Measurements from ENCODE around the gene BAZ2B. TPM values are rescaled to one million over a fixed set of nuclear protein-coding genes. Genes with fewer than 3 reads are reported as not detected.
A peak's percentile ranks its signal among the peaks of the same experiment; 100 is the strongest.

The BAZ2B gene
- total and polyA plus RNA-seq, 10 donors: 5.6 to 158 (median 86.0) TPM

GRCh38 chr2:159622966-159623365 is 6.6 kb upstream of the BAZ2B start:
- no peak overlapping the region for H3K4me3 ChIP-seq
- 65 to 83% (median 73%) methylated on average over 2 of the region's 2 CpGs for WGBS, 5 donors
- no peaks in the 10 kb centered on the region for H3K27me3 ChIP-seq (replicated peaks in 1 of 7)
- no peak overlapping the region for H3K27ac ChIP-seq
- H3K9me3 ChIP-seq: no peaks in the 10 kb centered on the region
- TF ChIP-seq POLR2A (IDR thresholded peaks at IDR 0.05) (no peak), POLR2AphosphoS5 (IDR thresholded peaks at IDR 0.05) (no peak), CTCF (IDR thresholded peaks at IDR 0.05 in 8 of 11, conservative IDR thresholded peaks at IDR 0.05 in 3 of 11) (no peak)
- no peak for DNase-seq
- H3K4me1 ChIP-seq: peaks cover 0 to 20% (median under 1%) of the 10 kb centered on the region in 6 donors
- no peaks in the 10 kb centered on the region for H3K36me3 ChIP-seq
- intact Hi-C loops (cut with DNase I; ENCODE audit: low total_unique reads): no loop called here

GRCh38 chr2:159620796-159621195 is 4.4 kb upstream of the BAZ2B start:
- no peaks in the 10 kb centered on the region for H3K9me3 ChIP-seq
- TF ChIP-seq POLR2A (IDR thresholded peaks at IDR 0.05): no peak
- TF ChIP-seq POLR2AphosphoS5 (IDR thresholded peaks at IDR 0.05): no peak
- TF ChIP-seq CTCF (IDR thresholded peaks at IDR 0.05 in 8 of 11, conservative IDR thresholded peaks at IDR 0.05 in 3 of 11): no peak
- peaks cover 0 to 41% (median 13%) of the 10 kb centered on the region in 6 donors for H3K4me1 ChIP-seq
- intact Hi-C loops (cut with DNase I; ENCODE audit: low total_unique reads): no loop called here
- no peak overlapping the region for H3K27ac ChIP-seq
- peaks cover 0 to 8% (median 0%) of the 10 kb centered on the region in 7 donors for H3K27me3 ChIP-seq (replicated peaks in 1 of 7)
- no peak for DNase-seq
- no peaks in the 10 kb centered on the region for H3K36me3 ChIP-seq
- 67 to 92% (median 78%) methylated on average over 2 of the region's 2 CpGs for WGBS, 5 donors
- H3K4me3 ChIP-seq: no peak overlapping the region

GRCh38 chr2:159617646-159618045 is 1.3 kb upstream of the BAZ2B start:
- H3K36me3 ChIP-seq: no peaks in the 10 kb centered on the region
- 22 to 45% (median 29%) methylated on average over 2 of the region's 2 CpGs for whole genome bisulfite sequencing, 5 donors
- H3K9me3 ChIP-seq: no peaks in the 10 kb centered on the region
- DNase-seq: no peak
- peaks cover 0 to 8% (median 0%) of the 10 kb centered on the region in 7 donors for H3K27me3 ChIP-seq (replicated peaks in 1 of 7)
- peaks cover 0 to 64% (median 24%) of the 10 kb centered on the region in 6 donors for H3K4me1 ChIP-seq
- H3K4me3 ChIP-seq: no peak overlapping the region
- TF ChIP-seq POLR2A (IDR thresholded peaks at IDR 0.05): no peak
- TF ChIP-seq POLR2AphosphoS5 (IDR thresholded peaks at IDR 0.05): no peak
- no peak for TF ChIP-seq CTCF (IDR thresholded peaks at IDR 0.05 in 8 of 11, conservative IDR thresholded peaks at IDR 0.05 in 3 of 11)
- intact Hi-C loops (cut with DNase I; ENCODE audit: low total_unique reads): no loop called here
- H3K27ac ChIP-seq: no peak overlapping the region

- H3K36me3 ChIP-seq: no peaks in the 10 kb centered on the region
- H3K9me3 ChIP-seq: no peaks in the 10 kb centered on the region
- H3K27me3 ChIP-seq (replicated peaks in 1 of 7): peaks cover 0 to 8% (median 0%) of the 10 kb centered on the region in 7 donors
- H3K4me3 ChIP-seq: peak overlapping the region in 6 of 8 donors; percentile 56 to 77 (median 62)
- peak overlapping the region in 6 of 8 donors; percentile 93 to 98 (median 96) for H3K27ac ChIP-seq
- intact Hi-C loops (cut with DNase I; ENCODE audit: low total_unique reads): no loop called here
- DNase-seq: no peak
- H3K4me1 ChIP-seq: peaks cover 0 to 70% (median 27%) of the 10 kb centered on the region in 6 donors
- 59 to 64% (median 60%) methylated on average over 4 of the region's 4 CpGs for WGBS, 5 donors
- TF ChIP-seq POLR2AphosphoS5 (IDR thresholded peaks at IDR 0.05) (no peak), CTCF (IDR thresholded peaks at IDR 0.05 in 8 of 11, conservative IDR thresholded peaks at IDR 0.05 in 3 of 11) (no peak), POLR2A (IDR thresholded peaks at IDR 0.05) (no peak)
Observed at GRCh38 chr2:159617100-159617499, 752 bp upstream of the BAZ2B start.
